Fibroblast of the conjunctiva (primary cell): Measurements from ENCODE around the gene TIA1.
"Not testable (repeated sequence)": the region's sequence is repeated elsewhere in the genome, so short reads cannot be mapped to it uniquely, and the experiment has no call there.

Experiments
- DNase-seq: peaks from one replicate; pipeline ENCODE4 v3.0.0-alpha.2; 2010; ENCODE audit warnings: low read depth

The TIA1 gene

DNA sequence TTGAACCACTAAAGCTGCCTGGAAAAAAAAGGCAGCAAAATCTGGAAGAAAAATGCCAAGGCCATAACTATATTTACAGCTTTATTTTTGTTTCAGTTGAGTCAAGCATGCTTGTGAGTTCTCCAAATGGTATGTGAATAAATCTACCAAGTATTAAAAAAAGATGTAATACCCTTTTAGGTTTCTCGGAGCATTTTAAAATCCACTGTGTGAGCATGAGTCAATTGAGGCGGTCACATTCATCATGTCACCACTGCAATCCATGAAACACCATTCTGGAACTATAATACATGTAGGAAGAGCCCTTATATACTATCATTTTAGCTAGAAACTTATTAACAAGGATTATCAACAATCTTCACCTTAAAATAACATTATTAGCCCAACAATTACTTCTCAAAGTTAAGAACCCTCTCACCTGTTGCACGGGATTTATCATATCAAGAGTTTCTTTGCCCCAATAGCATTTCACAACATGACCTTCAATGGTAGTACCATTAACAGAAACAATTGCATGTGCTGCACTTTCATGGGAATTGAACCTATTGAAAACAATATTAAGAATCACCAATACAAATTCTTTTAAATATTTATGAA, 33.4 kb downstream of the TIA1 start:
- DNase-seq, result no peak

- no peak for DNase-seq
Observed at GRCh38 chr2:70214365-70214764, 34.1 kb downstream of the TIA1 start.

GRCh38 chr2:70212298-70212932, 36.0 kb downstream of the TIA1 start:
- DNase-seq, result no peak

DNA sequence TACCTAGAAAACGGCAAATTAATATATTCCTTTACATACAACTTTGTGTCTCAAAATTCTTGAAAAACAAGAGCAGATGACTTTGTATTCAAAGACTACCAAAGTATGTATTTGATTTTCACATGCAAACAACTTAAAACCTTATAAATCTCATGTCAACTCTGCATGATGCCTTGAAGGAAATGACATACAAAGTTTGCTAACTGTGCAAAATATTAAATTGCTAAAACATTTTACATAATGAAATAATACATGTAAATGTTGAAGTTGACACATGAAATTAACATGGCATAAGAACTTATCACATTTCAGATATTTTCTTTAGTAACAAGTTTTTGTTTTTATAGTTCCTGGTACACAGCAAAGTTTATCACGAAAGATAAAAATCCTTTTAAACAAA, 36.8 kb downstream of the TIA1 start:
- DNase-seq, result no peak

DNA sequence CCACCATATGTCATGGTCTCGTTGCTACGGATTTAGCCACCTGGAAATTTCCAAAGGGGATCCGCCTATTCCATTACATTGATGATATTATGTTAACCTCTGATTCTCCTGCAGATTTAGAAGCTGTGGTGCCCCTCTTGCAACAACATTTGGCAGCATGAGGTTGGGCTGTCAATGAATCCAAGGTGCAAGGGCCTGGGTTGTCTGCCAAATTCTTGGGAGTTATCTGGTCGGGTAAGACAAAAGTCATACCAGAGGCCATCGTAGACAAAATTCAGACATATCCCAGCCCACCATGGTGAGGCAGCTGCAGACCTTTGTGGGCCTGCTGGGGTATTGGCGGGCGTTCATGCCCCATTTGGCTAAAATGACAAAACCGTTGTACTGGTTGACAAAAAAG, 44.0 kb downstream of the TIA1 start:
- DNase-seq, result no peak

- no peak for DNase-seq
Observed at GRCh38 chr2:70203086-70203485, 45.3 kb downstream of the TIA1 start.

- no peak for DNase-seq
Observed at GRCh38 chr2:70202236-70202806, 46.1 kb downstream of the TIA1 start.

DNA sequence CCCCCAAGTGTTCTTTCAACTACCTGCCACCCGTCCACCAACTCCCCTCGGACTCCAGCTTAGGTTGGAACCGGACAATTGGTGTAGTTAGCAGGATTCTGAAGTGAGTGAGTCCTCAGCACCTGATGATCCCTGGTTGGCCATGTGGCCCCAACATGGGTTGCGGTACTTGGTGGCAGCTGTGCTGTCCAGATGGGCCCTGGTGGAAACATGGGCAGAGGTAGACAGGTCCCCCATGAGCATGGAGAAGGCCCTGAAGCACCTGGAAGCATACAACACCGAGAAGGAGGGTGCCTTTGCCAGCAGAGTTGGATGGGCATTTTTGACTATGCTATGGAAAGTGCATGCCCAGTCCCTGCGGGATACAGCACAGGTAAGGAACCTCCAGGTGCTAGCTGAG, 46.6 kb downstream of the TIA1 start:
- no peak for DNase-seq

DNA sequence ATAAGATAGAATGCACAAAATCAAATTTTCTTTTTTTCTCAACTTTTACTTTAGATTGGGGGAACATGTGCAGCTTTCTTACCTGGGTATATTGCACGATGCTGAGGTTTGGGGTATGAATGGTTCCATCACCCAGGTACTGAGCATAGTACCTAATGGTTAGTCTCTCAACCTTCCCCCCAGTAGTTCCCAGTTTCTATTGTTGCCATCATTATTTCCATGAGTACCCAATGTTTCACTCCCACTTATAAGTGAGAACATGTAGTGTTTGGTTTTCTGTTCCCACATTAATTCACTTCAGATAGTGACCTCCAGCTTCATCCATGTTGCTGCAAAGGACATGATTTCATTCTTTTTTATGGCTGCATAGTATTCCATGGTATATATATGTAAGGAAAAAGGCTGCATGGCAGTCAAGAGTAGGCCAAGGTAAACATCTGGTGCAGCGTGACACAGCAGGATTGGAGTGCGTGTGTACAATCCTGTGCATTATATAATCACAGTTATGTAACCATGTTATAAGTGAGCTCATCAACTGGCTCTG, 47.1 kb downstream of the TIA1 start:
- DNase-seq, result no peak

- DNase-seq, result no peak
Observed at GRCh38 chr2:70199320-70199864, 49.0 kb downstream of the TIA1 start.

DNA sequence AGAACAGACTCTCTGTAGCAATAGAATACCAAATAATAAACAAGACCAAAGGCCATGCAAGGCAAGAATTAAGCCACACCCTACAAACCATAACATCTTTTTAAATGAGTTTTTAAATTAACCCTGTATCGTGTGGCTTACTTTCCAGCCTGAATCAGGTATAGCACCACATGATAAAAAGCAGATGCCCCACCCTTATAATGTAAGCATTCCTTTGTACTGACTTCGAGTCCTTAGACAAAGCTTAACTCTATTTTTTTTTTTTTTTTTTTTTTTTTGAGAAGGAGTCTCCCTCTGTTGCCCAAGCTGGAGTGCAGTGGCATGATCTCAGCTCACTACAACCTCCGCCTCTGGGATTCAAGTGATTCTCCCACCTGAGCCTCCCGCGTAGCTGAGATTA, 55.9 kb downstream of the TIA1 start:
- no peak for DNase-seq

DNA sequence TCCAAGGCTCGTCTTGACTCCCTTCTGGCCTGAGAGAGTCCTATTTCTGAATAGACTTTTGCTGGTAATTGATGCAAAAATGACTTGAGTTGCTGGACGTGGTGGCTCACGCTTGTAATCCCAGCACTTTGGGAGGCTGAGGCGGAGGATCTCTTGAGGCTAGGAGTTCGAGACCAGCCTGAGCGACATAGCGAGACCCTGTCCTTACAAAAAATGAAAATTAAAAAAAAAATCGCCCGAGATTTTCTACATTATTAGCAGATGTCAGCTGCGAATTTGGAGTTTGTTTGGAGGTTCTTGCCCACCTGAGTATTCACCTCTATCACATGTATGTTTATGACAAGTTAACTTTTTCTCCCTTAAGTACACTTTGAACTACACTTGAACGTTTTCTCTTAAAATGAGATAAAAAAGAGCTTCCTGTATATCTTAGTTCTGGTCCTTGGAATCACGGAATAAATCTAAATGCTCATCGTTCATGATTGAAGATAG, 57.1 kb downstream of the TIA1 start:
- no peak for DNase-seq

GRCh38 chr2:70190418-70191243, 57.8 kb downstream of the TIA1 start, which contains the start of gene C2orf42:
Gene C2orf42, minus strand, starts transcription at chr2:70191019. Its CDS starts 9,034 bp downstream, at chr2:70181985.
- peak; percentile 97 for DNase-seq

DNA sequence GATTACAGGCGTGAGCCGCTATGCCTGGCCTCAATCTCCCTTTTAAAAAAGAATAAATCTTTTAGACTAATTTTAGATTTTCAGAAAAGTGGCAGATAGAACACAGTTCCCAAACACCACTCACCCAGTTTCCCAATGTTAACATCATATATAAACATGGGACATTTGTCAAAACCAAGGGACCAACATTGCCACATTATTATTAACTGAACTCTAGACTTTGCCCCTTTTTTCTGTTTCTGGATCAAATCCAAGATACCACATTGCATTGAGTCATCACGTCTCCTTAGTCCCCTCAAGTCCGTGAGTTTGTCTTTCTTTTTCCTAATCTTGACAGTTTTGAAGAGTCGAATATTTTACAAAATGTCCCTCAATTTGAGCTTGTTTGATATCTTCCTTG, 60.0 kb downstream of the TIA1 start:
- DNase-seq, result no peak

DNA sequence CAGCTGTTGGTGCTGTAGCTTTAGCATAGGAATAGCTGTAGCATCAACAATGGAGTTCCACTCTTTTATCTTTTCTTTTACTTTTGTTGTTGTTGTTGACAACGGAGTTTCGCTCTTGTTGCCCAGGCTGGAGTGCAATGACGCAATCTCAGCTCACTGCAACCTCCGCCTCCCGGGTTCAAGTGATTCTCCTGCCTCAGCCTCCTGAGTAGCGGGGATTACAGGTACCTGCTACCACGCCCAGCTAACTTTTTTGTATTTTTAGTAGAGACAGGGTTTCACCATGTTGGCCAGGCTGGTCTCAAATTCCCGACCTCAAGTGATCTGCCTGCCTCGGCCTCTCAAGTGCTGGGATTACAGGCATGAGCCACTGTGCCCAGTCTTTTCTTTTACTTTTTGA, 61.3 kb downstream of the TIA1 start:
- DNase-seq, result not testable (repeated sequence)

GRCh38 chr2:70182689-70183088, 65.7 kb downstream of the TIA1 start:
- no peak for DNase-seq

DNA sequence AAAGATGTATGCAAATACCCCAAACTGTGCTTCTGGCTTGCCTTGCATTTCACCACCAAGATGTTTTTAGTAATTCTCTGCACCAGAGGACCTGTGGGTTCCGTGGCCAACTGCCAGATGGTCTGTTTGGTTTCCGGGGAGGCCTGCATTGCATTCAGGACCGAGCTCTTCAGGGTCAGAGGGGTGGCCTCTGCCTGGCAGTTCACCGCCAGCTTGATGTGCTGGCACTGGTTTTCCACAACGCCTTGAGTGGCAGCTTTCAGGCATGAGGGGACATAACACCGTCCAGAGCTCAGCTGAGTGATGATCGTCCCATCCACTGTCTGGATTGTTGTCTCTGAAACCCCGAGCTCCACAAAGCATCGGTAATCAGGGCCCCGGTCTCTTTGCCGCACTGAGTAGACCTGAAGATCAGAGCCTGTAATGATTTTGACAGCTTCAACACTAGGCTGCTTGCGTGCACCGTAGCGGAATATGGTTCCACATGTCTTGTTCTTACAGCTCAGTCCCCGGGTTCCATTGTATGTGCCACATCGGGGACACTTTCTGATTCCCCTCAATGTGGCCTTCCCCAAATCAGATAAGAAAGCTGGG, 67.0 kb downstream of the TIA1 start:
- no peak for DNase-seq

DNA sequence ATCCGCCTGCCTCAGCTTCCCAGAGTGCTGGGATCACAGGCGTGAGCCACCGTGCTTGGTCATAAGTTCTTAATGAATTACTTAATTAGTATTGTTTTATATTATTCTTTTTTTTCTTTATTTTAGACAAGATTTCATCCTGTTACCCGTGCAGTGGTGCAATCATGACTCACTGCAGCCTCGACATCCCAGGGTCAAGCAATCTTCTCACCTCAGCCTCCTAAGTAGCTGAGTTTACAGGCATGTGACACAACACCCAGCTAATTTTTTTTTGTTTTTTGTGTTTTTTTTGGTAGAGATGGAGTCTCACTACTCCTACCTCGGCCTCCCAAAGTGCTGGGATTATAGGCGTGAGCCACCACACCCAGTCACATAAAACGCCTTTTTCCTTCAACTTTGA, 74.9 kb downstream of the TIA1 start:
- DNase-seq, result no peak

- DNase-seq, result not testable (repeated sequence)
Observed at GRCh38 chr2:70169654-70170245, 78.7 kb downstream of the TIA1 start.

- DNase-seq, result no peak
Observed at GRCh38 chr2:70161069-70161534, 87.3 kb downstream of the TIA1 start.

DNA sequence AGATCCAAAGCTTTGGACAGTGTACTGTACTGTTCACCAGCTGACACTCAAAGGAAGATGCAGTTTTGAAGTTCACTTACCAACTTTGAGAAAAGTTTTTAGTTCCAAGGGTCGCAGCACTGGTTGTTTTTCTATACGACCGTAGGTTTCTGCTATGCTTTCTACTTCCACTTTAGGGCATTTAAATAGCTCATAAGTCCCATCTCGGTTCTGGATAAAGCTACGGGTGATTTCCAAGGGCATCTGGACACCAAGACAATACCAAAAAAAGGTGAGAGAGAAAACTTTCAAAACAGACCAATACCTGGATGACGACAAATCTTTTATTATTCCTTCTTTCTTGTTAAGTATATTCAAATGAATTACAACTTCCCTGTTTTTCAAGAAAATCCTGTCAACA, 87.9 kb downstream of the TIA1 start:
- DNase-seq, result no peak
